C4-2B (cell line): Measurements from ENCODE around the gene KPNB1.

Source experiments
- H3K27ac ChIP-seq: fragments of 450-650 bp; 2 replicates; pipeline ENCODE4 v1.5.1; 2017
- CTCF ChIP-seq: fragments of 450-650 bp; conservative IDR thresholded peaks from 2 replicates; pipeline ENCODE4 v1.5.1; 2017; ENCODE audit warnings: mild to moderate bottlenecking
- ZFX ChIP-seq: fragments of 450-650 bp; IDR thresholded peaks from 2 replicates; pipeline ENCODE4 v1.6.1; 2017

The KPNB1 gene

GRCh38 chr17:47721725-47722124 is 72.0 kb downstream of the KPNB1 start:
- peak overlapping the region; percentile 23 for H3K27ac ChIP-seq
- TF ChIP-seq ZFX = no peak
- no peak for TF ChIP-seq CTCF

- TF ChIP-seq CTCF (no peak), ZFX (no peak)
- no peak overlapping the region for H3K27ac ChIP-seq
Measured at GRCh38 chr17:47724705-47725104, 75.0 kb downstream of the KPNB1 start.

GRCh38 chr17:47725446-47726111 is 75.9 kb downstream of the KPNB1 start:
- no peak; the same call in 1 of the 2 replicates for TF ChIP-seq CTCF
- no peak for TF ChIP-seq ZFX
- H3K27ac ChIP-seq = no peak overlapping the region

- TF ChIP-seq ZFX = no peak
- no peak for TF ChIP-seq CTCF
- no peak overlapping the region for H3K27ac ChIP-seq
Measured at GRCh38 chr17:47726796-47727703, 77.3 kb downstream of the KPNB1 start.

GRCh38 chr17:47727704-47728036 is 78.0 kb downstream of the KPNB1 start:
- TF ChIP-seq CTCF = no peak
- no peak for TF ChIP-seq ZFX
- H3K27ac ChIP-seq = no peak overlapping the region

- no peak overlapping the region for H3K27ac ChIP-seq
- no peak for TF ChIP-seq CTCF
- no peak for TF ChIP-seq ZFX
Measured at GRCh38 chr17:47728214-47728877, 78.6 kb downstream of the KPNB1 start.

GRCh38 chr17:47729476-47729875 is 79.8 kb downstream of the KPNB1 start:
- TF ChIP-seq ZFX = no peak
- no peak for TF ChIP-seq CTCF
- H3K27ac ChIP-seq = no peak overlapping the region
